ENCODE data around the gene AP4M1. TPM values are rescaled to one million over a fixed set of nuclear protein-coding genes. Genes with fewer than 3 reads are reported as not detected.
"Not testable (repeated sequence)": the region's sequence is repeated elsewhere in the genome, so short reads cannot be mapped to it uniquely, and the experiment has no call there.

Gene AP4M1
- total RNA-seq, 2 experiments from 2014 or later, result 25.0 to 33.8 TPM

DNA sequence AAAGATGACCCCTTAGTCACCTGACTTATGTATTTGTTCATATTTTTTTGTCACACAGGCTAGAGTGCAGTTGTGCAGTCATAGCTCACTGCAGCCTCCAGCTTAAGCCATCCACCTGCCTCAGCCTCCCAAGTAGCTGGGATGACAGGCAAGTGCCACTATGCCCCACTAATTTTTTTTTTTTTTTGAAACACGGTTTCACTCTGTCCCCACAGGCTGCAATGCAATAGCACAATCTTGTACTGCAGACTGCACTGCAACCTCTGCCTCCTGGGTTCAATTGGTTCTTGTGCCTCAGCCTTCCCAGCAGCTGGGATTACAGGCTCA lies 27.2 kb downstream of the AP4M1 start:
- Histone ChIP-seq H3K27ac (ENCODE audit: low read depth, low read length, poor library complexity, severe bottlenecking) (peak overlapping the region; percentile 94), H3K79me2 (ENCODE audit: insufficient read depth, low read depth, low read length) (peaks cover 8% of the 10 kb centered on the region; the same call in 1 of the 2 replicates), H3K4me3 (ENCODE audit: low read depth, low read length, poor library complexity, severe bottlenecking) (peak overlapping the region; percentile 73), H2AFZ (ENCODE audit: low read length) (no peak overlapping the region), H3K9me2 (ENCODE audit: insufficient read depth, low read length) (no peaks in the 10 kb centered on the region), H4K20me1 (ENCODE audit: insufficient read depth, low read length) (no peaks in the 10 kb centered on the region), H3K36me3 (ENCODE audit: insufficient read depth, low read length) (peaks cover 12% of the 10 kb centered on the region; the same call in 1 of the 2 replicates), H3K4me1 (ENCODE audit: insufficient read depth, low read length, poor library complexity, severe bottlenecking) (peaks cover 56% of the 10 kb centered on the region), H3K4me2 (ENCODE audit: low read length) (peak overlapping the region; percentile 91), H3K9me3 (ENCODE audit: low read length) (no peaks in the 10 kb centered on the region)
- intact Hi-C loops (cut with micrococcal nuclease; ENCODE audit: unreplicated experiment), result loop anchor here (5.0 kb wide), 1 partner anchor 46 kb away; the partner anchor contains the start of gene ZNF3
- DNase-seq (ENCODE audit: low spot score), result peak; percentile 20
- BruUV-seq (replicated peaks), result no TSS peak
- ChIA-PET POLR2A (interaction anchor here (0.6 to 2.0 kb wide), 6 partner anchors 8 to 46 kb away, joined by 3 to 7 read pairs (median 4); partner anchors contain the start of genes COPS6 and LAMTOR4), CTCF (ENCODE audit: unreplicated experiment) (interaction anchor here (0.8 kb wide), 1 partner anchor 90 kb away, joined by 3 read pairs; no protein-coding TSS in a partner anchor)
- TF ChIP-seq EZH2phosphoT487 (IDR thresholded peaks at IDR 0.05; ENCODE audit: borderline replicate concordance, low read depth, low read length), result no peak
- TF ChIP-seq, protein P1, sequence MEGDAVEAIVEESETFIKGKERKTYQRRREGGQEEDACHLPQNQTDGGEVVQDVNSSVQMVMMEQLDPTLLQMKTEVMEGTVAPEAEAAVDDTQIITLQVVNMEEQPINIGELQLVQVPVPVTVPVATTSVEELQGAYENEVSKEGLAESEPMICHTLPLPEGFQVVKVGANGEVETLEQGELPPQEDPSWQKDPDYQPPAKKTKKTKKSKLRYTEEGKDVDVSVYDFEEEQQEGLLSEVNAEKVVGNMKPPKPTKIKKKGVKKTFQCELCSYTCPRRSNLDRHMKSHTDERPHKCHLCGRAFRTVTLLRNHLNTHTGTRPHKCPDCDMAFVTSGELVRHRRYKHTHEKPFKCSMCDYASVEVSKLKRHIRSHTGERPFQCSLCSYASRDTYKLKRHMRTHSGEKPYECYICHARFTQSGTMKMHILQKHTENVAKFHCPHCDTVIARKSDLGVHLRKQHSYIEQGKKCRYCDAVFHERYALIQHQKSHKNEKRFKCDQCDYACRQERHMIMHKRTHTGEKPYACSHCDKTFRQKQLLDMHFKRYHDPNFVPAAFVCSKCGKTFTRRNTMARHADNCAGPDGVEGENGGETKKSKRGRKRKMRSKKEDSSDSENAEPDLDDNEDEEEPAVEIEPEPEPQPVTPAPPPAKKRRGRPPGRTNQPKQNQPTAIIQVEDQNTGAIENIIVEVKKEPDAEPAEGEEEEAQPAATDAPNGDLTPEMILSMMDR (conservative IDR thresholded peaks at IDR 0.05; ENCODE audit: low read length), result no peak

DNA sequence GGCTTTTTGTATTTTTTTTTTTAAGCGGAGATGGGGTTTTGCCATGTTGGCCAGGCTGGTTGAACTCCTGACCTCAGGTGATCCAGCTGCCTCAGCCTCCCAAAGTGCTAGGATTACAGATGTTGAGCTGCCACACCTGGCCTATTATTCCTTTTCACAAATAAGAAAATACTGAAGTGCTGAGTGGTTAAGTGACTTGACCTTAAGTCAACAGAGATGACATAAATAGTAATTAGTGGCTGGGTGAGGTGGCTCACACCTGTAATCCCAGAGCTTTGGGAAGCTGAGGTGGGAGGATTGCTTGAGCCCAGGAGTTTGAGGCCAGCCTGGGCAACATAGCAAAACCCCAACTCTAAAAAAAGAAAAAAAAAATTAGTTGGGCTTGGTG lies 28.8 kb downstream of the AP4M1 start:
- not testable (repeated sequence) for H3K4me2 ChIP-seq (ENCODE audit: low read length); H2AFZ ChIP-seq (ENCODE audit: low read length); H3K4me3 ChIP-seq (ENCODE audit: low read depth, low read length, poor library complexity, severe bottlenecking); DNase-seq (ENCODE audit: low spot score); H3K27ac ChIP-seq (ENCODE audit: low read depth, low read length, poor library complexity, severe bottlenecking); H3K79me2 ChIP-seq (ENCODE audit: insufficient read depth, low read depth, low read length); H3K9me2 ChIP-seq (ENCODE audit: insufficient read depth, low read length); H3K36me3 ChIP-seq (ENCODE audit: insufficient read depth, low read length); H3K9me3 ChIP-seq (ENCODE audit: low read length); H4K20me1 ChIP-seq (ENCODE audit: insufficient read depth, low read length); BruUV-seq (replicated peaks)
- CTCF ChIA-PET (ENCODE audit: unreplicated experiment), result interaction anchor here (1.3 to 1.7 kb wide), 2 partner anchors 28 to 48 kb away, joined by 3 to 4 read pairs; partner anchors contain the start of gene AP4M1
- intact Hi-C loops (cut with micrococcal nuclease; ENCODE audit: unreplicated experiment), result loop anchor here (5.0 to 10.0 kb wide), 2 partner anchors 138 to 215 kb away; no protein-coding TSS in a partner anchor
- POLR2A ChIA-PET, result interaction anchor here (0.5 to 0.9 kb wide), 3 partner anchors 29 to 781 kb away, joined by 3 to 5 read pairs (median 3); partner anchors contain the start of genes AP4M1 and MCM7
- peaks cover 44% of the 10 kb centered on the region for H3K4me1 ChIP-seq (ENCODE audit: insufficient read depth, low read length, poor library complexity, severe bottlenecking)

DNA sequence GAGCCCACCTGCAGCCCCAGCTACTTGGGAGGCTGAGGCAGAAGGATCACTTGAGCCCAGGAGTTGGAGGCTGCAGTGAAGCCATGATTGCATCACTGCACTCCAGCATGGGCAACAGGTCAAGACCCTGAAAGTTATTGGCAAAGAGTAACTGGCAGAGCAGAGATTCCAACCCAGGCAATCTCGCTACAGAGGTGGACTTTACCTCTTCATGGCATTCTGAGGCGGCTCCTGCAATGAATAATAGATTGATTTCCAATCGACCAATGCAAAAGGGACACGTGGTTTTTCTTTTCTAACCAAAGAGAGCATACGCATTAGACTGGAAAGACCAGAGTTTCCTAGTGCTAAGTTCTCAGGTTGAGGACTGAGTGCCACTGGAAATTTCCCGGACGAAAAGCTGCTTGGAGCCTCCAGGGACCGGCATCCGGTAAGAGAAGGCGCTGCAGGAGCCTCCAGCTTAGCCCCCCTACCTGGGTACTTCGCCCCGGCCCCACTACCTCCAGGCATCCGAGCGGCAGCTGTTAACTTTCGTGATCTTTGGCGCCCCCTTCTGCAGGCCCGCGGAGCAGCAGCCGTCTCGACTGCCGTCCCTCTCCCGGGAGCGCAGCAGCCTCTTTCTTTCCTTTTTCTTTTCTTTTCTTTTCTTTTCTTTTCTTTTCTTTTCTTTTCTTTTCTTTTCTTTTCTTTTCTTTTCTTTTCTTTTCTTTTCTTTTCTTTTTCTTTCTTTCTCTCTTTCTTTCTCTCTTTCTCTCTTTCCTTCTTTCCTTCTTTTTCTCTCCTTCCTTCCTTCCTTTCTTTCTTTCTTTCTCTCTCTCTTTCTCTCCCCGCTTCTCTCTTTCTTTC lies 29.4 kb downstream of the AP4M1 start:
- Histone ChIP-seq H3K27ac (ENCODE audit: low read depth, low read length, poor library complexity, severe bottlenecking) (no peak overlapping the region), H3K9me3 (ENCODE audit: low read length) (no peaks in the 10 kb centered on the region), H3K79me2 (ENCODE audit: insufficient read depth, low read depth, low read length) (no peaks in the 10 kb centered on the region), H3K4me2 (ENCODE audit: low read length) (peak overlapping the region; percentile 60; the same call in 1 of the 2 replicates), H3K9me2 (ENCODE audit: insufficient read depth, low read length) (no peaks in the 10 kb centered on the region), H3K4me3 (ENCODE audit: low read depth, low read length, poor library complexity, severe bottlenecking) (no peak overlapping the region), H3K36me3 (ENCODE audit: insufficient read depth, low read length) (no peaks in the 10 kb centered on the region), H3K4me1 (ENCODE audit: insufficient read depth, low read length, poor library complexity, severe bottlenecking) (peaks cover 38% of the 10 kb centered on the region), H4K20me1 (ENCODE audit: insufficient read depth, low read length) (no peaks in the 10 kb centered on the region), H2AFZ (ENCODE audit: low read length) (peak overlapping the region; percentile 27; the same call in 1 of the 2 replicates)
- CTCF ChIA-PET (ENCODE audit: unreplicated experiment), result interaction anchor here (0.6 to 1.7 kb wide), 4 partner anchors 29 to 160 kb away, joined by 3 to 4 read pairs (median 3); partner anchors contain the start of gene AP4M1
- POLR2A ChIA-PET, result interaction anchor here (0.5 to 0.9 kb wide), 3 partner anchors 29 to 781 kb away, joined by 3 to 5 read pairs (median 4); partner anchors contain the start of genes AP4M1 and MCM7
- DNase-seq (ENCODE audit: low spot score), result peak; percentile 78
- no TSS peak for BruUV-seq (replicated peaks)
- no peak for TF ChIP-seq EZH2phosphoT487 (IDR thresholded peaks at IDR 0.05; ENCODE audit: borderline replicate concordance, low read depth, low read length)
- TF ChIP-seq, protein P1 (conservative IDR thresholded peaks at IDR 0.05; ENCODE audit: low read length), result peak; percentile 81
- intact Hi-C loops (cut with micrococcal nuclease; ENCODE audit: unreplicated experiment), result loop anchor here (1.0 to 10.0 kb wide), 3 partner anchors 139 to 214 kb away; no protein-coding TSS in a partner anchor

Measured in OCI-LY7 (cell line).